ENCODE data around the gene OGFR.

Gene OGFR

DNA sequence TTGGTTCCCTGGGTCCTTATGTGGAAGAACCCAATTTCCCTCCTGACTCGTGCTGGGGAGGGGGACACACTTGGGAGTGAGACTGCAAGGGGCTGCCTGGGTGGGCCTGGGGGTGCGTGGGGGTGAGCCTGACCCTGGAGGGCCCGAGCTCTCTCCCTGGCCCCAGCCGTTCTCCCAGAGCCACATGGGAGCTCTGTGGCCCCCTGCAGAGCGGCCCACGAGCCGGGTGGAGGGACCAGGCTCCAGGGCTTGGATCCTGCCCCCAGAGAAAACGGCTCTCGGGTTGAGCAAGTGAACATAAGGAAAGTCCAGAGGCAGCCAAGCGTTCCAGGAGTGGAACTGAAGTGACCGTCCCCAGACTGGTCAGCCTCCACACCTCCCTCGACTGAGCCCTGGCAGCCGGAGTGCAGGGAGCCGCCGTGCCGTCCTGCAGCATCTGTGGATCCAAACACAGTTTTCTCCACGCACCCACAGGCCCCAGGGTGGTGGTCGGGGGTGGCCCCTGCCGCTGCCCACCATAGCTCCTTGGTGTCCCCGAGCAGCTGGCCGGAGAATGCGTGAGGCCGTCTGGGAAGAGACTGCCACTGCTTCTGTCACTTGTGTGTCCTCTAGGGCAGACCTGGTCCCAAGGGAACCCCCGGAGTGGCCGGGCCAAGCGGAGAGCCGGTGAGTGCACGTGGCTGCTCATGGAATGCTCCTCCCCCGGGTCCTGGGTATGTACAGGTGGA lies 22.8 kb downstream of the OGFR start:
- TF ChIP-seq, protein P1, sequence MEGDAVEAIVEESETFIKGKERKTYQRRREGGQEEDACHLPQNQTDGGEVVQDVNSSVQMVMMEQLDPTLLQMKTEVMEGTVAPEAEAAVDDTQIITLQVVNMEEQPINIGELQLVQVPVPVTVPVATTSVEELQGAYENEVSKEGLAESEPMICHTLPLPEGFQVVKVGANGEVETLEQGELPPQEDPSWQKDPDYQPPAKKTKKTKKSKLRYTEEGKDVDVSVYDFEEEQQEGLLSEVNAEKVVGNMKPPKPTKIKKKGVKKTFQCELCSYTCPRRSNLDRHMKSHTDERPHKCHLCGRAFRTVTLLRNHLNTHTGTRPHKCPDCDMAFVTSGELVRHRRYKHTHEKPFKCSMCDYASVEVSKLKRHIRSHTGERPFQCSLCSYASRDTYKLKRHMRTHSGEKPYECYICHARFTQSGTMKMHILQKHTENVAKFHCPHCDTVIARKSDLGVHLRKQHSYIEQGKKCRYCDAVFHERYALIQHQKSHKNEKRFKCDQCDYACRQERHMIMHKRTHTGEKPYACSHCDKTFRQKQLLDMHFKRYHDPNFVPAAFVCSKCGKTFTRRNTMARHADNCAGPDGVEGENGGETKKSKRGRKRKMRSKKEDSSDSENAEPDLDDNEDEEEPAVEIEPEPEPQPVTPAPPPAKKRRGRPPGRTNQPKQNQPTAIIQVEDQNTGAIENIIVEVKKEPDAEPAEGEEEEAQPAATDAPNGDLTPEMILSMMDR (IDR thresholded peaks at IDR 0.05; ENCODE audit: insufficient read depth, low read depth, low read length, missing control alignments) = no peak
- no peak for DNase-seq (ENCODE audit: low read depth)
- H3K4me3 ChIP-seq (ENCODE audit: low read length) = no peak overlapping the region

DNA sequence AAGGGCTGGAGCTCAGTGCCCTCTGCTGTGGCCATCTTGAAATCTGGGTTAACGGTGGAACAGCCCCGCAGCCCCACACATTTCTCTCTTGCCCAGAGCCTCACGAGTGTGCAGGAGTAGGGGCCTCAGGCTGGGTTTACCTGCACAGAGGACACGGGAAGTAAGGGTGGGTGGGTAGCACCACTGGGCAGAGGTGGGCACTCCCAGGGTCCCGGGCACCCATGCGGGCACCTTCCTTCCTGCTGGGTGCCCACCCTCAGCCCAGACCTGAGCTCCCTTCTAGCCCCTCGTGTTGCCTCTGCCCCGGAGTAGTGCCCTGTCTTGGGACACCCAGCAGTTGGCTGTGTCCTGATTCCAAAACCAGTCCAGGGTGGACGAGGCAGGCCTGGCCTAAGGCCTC lies 23.4 kb downstream of the OGFR start:
- no peak for DNase-seq (ENCODE audit: low read depth)
- H3K4me3 ChIP-seq (ENCODE audit: low read length) = no peak overlapping the region

DNA sequence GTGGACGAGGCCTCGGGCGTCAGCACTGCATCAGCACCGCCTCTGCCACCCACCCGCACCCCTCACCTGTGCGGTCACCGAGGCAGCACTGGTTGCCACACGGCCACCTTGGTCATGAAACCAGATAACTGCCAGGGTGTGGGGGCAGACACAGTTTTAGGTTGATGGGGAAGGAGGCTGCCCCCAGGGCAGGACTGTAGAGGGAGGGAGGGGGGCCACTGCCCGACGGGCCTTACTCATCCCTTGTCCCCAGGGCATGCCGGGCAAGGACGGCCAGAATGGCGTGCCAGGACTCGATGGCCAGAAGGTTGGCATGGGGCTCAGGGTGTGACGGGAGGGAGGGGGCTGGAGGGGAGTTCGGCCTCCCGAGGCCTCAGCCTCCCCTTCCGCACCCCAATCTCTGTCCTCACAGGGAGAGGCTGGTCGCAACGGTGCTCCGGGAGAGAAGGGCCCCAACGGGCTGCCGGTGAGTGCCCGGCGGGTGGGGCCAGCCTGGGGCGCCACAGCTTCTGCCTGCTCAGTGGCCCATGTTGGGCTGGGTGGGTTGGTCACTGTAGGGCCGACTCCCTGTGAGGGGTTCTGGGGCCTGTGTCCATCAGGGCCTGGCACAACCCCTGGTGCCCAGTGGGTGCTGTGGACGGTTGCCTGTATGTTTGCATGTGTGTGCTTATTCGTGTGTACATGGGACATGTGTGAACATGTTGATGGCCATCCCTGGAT lies 24.0 kb downstream of the OGFR start:
- no peak for DNase-seq (ENCODE audit: low read depth)
- H3K4me3 ChIP-seq (ENCODE audit: low read length) = no peak overlapping the region
- TF ChIP-seq, protein P1 (IDR thresholded peaks at IDR 0.05; ENCODE audit: insufficient read depth, low read depth, low read length, missing control alignments) = no peak

More for the DNA sequence above, 23.4 kb downstream of the OGFR start:
- TF ChIP-seq, protein P1 (IDR thresholded peaks at IDR 0.05; ENCODE audit: insufficient read depth, low read depth, low read length, missing control alignments) = no peak

DNA sequence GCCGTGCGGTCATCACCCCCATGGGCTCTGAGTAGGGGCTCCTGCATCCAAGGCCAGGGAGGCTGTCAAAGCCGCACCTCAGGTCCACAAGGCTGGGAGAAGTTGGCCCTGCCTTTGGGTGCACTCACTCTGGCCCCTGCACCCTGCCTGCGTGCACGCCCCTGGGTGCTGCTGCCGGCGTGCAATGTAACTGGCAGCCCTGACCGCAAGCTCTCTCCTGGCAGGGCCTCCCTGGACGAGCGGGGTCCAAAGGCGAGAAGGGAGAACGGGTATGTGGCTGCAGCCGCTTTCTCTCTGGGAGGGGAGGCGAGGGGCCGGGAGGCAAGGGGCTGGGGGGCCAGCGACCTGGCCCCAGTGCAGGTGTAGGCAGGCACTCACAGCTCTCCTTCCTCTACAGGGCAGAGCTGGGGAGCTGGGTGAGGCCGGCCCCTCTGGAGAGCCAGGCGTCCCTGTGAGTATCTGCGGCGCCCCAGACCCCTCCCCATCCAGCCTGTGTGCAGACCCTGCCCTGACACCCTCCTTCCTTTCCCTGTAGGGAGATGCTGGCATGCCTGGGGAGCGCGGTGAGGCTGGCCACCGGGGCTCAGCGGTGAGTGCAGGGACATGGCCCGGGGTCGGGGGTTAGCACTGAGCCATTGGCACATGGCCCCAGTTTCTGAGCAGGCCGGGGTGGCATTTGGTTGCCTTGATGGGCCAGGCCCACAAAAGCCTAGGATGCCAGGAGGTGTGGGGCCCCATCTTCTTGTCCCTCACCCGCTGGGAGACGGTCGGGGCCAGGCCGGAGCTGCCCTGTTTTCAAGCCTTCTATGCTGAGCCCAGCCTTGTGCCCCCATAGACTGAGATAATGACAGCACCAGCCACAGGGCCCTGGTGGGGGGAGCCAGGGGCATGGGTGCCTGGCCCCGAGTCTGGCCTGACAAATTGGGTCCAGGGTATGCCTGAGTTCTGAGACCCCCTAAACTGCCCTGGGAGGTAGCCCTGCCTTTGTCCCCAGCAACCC lies 24.9 kb downstream of the OGFR start:
- DNase-seq (ENCODE audit: low read depth) = no peak
- H3K4me3 ChIP-seq (ENCODE audit: low read length) = no peak overlapping the region

DNA sequence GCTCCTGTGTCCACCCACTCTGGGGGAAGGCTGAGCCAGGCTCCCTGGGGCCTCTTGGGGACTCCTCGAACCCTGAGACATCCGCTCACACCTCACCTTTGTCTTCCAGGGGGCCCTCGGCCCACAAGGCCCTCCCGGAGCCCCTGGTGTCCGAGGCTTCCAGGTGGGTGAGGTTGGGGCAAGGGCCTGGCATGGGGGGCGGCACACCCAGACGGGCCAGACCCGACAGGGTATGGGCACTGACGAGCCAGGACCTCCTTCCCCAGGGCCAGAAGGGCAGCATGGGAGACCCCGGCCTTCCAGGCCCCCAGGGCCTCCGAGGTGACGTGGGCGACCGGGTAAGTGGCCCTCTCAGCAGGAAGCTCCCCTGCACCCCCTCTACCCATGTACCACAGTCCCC lies 25.6 kb downstream of the OGFR start:
- H3K4me3 ChIP-seq (ENCODE audit: low read length) = no peak overlapping the region
- TF ChIP-seq, protein P1 (IDR thresholded peaks at IDR 0.05; ENCODE audit: insufficient read depth, low read depth, low read length, missing control alignments) = no peak
- no peak for DNase-seq (ENCODE audit: low read depth)

More for the DNA sequence above, 24.9 kb downstream of the OGFR start:
- TF ChIP-seq, protein P1 (IDR thresholded peaks at IDR 0.05; ENCODE audit: insufficient read depth, low read depth, low read length, missing control alignments) = no peak

DNA sequence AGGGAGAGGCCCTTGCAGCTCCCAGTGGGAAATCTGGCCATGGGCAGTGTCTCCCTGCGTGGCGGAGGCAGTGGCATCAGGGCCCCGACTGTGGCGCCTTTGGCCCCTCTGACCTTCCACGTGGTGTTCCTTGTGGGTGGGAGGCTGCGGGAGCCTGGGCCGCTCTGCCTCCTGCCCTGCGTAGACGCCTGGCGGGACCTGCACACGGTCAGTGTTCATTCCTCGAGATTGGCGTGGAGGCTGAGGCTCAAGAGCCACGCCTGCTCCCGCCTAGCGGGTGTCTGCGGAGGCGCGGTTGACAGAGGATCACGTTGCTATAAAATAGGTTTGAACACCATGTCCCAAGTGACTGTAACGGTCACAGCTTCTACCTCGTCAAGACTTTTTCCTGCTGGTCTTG lies 26.2 kb downstream of the OGFR start:
- TF ChIP-seq, protein P1 (IDR thresholded peaks at IDR 0.05; ENCODE audit: insufficient read depth, low read depth, low read length, missing control alignments) = no peak
- no peak for DNase-seq (ENCODE audit: low read depth)
- no peak overlapping the region for H3K4me3 ChIP-seq (ENCODE audit: low read length)

Data from epithelial cell of esophagus (primary cell).